Transverse colon (tissue), 4 donors: ENCODE data around the gene SMAD6. TPM values are rescaled to one million over a fixed set of nuclear protein-coding genes. Genes with fewer than 3 reads are reported as not detected.
A peak's percentile ranks its signal among the peaks of the same experiment; 100 is the strongest.

Experiments
- DNase-seq: peaks from one replicate; pipeline ENCODE4 v3.0.0-alpha.2; 2019
- H3K27ac ChIP-seq, 4 donors: fragments of 200-600 bp; sonication (generic); 2 replicates each; pipeline ENCODE4 v1.5.1; 2016 to 2018; ENCODE audit warnings: inconsistent platforms in 4 of 4
- H3K27me3 ChIP-seq: fragments of 200-600 bp; sonication (generic); 2 replicates; pipeline ENCODE4 v1.5.1; 2017; ENCODE audit warnings: inconsistent platforms
- H3K36me3 ChIP-seq, 4 donors: fragments of 200-600 bp; sonication (generic); 2 replicates each; pipeline ENCODE4 v1.5.1; 2017 to 2019; ENCODE audit warnings: inconsistent platforms in 4 of 4
- H3K4me1 ChIP-seq, 4 donors: fragments of 200-600 bp; sonication (generic); 2 replicates each; pipeline ENCODE4 v1.5.1; 2017 to 2020; ENCODE audit warnings: inconsistent platforms in 4 of 4
- H3K4me3 ChIP-seq, 4 donors: fragments of 200-600 bp; sonication (generic); 1 replicate in 1 of 4; 2 replicates in 3 of 4; pipeline versions ENCODE4 v1.5.1 to v1.6.1; 2017 to 2019; ENCODE audit warnings: inconsistent platforms in 4 of 4
- H3K9me3 ChIP-seq, 2 donors: fragments of 200-600 bp; sonication (generic); 2 replicates each; pipeline ENCODE4 v1.5.1; 2017 to 2019; ENCODE audit warnings: inconsistent platforms in 2 of 2
- EP300 ChIP-seq: sonication (generic); formaldehyde crosslinking; IDR thresholded peaks from one replicate; pipeline ENCODE4 v1.6.1; 2017; ENCODE audit warnings: antibody characterized with exemption, low read depth
- POLR2A ChIP-seq: fragments of 450-650 bp; IDR thresholded peaks from one replicate; pipeline ENCODE4 v1.6.1; 2016; ENCODE audit warnings: antibody characterized with exemption, mild to moderate bottlenecking, moderate library complexity
- POLR2AphosphoS5 ChIP-seq, 3 donors: sonication (generic); formaldehyde crosslinking; IDR thresholded peaks; one replicate each; pipeline ENCODE4 v1.6.1; 2016; ENCODE audit warnings: antibody characterized with exemption in 3 of 3
- WGBS, 2 donors: methylation state at CpG; one replicate each; pipeline ENCODE4 v1.1.5; 2018; ENCODE audit warnings: low coverage in 1 of 2; 5-methylcytosine and 5-hydroxymethylcytosine counted together
- in situ Hi-C, 4 donors: fragments of 200-750 bp; cut with MboI; loops; one replicate each; pipeline versions ENCODE4 v1.15.0 to v1.15.1; 2017; ENCODE audit warnings: low sequenced_read_pairs in 3 of 4, low pct_ligation_motif_present in 1 of 4, low pct_unique_long_range_greater_than_20kb in 1 of 4
- intact Hi-C: fragments of 100-400 bp; cut with DNase I; formaldehyde crosslinking; loops from one replicate; pipeline ENCODE4 v1.15.1; 2023; ENCODE audit warnings: low total_unique reads
- total RNA-seq, 4 donors: library from RNA; depleted of rRNA; stranded (reverse); fragments of >200 nt; gene quantifications; one replicate each; pipeline ENCODE4 v1.1.0, GENCODE V29; 2016
- TF ChIP-seq, protein P1 (sequence below), 5 experiments: fragments of 200-600 bp in 3 of 5; fragments of 450-650 bp in 2 of 5; sonication (generic) in 3 of 5; IDR thresholded peaks; 1 replicate in 2 of 5; 2 replicates in 3 of 5; pipeline ENCODE4 v1.5.1; 2016 to 2017; ENCODE audit warnings: antibody characterized with exemption in 5 of 5, inconsistent platforms in 3 of 5, mild to moderate bottlenecking in 2 of 5, moderate library complexity in 1 of 5

The SMAD6 gene
- total RNA-seq, 4 donors from 2014 or later: 6.7 to 214 (median 9.3) TPM

GRCh38 chr15:66721501-66721937, 19.5 kb downstream of the SMAD6 start:
- in situ Hi-C loops (no loop called here), intact Hi-C loops (no loop called here)
- Histone ChIP-seq H3K27me3 (no peaks in the 10 kb centered on the region), H3K4me3 (no peak overlapping the region), H3K27ac (no peak overlapping the region), H3K4me1 (peaks cover 0 to 10% (median 7%) of the 10 kb centered on the region in 4 donors), H3K36me3 (no peaks in the 10 kb centered on the region), H3K9me3 (no peaks in the 10 kb centered on the region)
- no peak for DNase-seq
- TF ChIP-seq EP300: no peak
- TF ChIP-seq, protein P1, sequence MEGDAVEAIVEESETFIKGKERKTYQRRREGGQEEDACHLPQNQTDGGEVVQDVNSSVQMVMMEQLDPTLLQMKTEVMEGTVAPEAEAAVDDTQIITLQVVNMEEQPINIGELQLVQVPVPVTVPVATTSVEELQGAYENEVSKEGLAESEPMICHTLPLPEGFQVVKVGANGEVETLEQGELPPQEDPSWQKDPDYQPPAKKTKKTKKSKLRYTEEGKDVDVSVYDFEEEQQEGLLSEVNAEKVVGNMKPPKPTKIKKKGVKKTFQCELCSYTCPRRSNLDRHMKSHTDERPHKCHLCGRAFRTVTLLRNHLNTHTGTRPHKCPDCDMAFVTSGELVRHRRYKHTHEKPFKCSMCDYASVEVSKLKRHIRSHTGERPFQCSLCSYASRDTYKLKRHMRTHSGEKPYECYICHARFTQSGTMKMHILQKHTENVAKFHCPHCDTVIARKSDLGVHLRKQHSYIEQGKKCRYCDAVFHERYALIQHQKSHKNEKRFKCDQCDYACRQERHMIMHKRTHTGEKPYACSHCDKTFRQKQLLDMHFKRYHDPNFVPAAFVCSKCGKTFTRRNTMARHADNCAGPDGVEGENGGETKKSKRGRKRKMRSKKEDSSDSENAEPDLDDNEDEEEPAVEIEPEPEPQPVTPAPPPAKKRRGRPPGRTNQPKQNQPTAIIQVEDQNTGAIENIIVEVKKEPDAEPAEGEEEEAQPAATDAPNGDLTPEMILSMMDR (IDR thresholded peaks at IDR 0.05): no peak
- TF ChIP-seq POLR2A: no peak
- TF ChIP-seq POLR2AphosphoS5 (IDR thresholded peaks at IDR 0.05): no peak
- 79 to 87% methylated on average over 3 to 4 of the region's 4 CpGs for WGBS, 2 donors

- Histone ChIP-seq H3K9me3 (no peaks in the 10 kb centered on the region), H3K27ac (no peak overlapping the region), H3K36me3 (no peaks in the 10 kb centered on the region), H3K4me3 (no peak overlapping the region), H3K4me1 (peaks cover 0 to 10% (median 7%) of the 10 kb centered on the region in 4 donors), H3K27me3 (no peaks in the 10 kb centered on the region)
- intact Hi-C loops: no loop called here
- TF ChIP-seq POLR2A (no peak), POLR2AphosphoS5 (IDR thresholded peaks at IDR 0.05) (no peak), EP300 (no peak)
- TF ChIP-seq, protein P1 (IDR thresholded peaks at IDR 0.05): no peak
- in situ Hi-C loops: no loop called here
- no peak for DNase-seq
- WGBS, 2 donors: 82 to 89% methylated on average over 6 of the region's 6 CpGs
Measured at GRCh38 chr15:66721954-66722353, 19.9 kb downstream of the SMAD6 start.

DNA sequence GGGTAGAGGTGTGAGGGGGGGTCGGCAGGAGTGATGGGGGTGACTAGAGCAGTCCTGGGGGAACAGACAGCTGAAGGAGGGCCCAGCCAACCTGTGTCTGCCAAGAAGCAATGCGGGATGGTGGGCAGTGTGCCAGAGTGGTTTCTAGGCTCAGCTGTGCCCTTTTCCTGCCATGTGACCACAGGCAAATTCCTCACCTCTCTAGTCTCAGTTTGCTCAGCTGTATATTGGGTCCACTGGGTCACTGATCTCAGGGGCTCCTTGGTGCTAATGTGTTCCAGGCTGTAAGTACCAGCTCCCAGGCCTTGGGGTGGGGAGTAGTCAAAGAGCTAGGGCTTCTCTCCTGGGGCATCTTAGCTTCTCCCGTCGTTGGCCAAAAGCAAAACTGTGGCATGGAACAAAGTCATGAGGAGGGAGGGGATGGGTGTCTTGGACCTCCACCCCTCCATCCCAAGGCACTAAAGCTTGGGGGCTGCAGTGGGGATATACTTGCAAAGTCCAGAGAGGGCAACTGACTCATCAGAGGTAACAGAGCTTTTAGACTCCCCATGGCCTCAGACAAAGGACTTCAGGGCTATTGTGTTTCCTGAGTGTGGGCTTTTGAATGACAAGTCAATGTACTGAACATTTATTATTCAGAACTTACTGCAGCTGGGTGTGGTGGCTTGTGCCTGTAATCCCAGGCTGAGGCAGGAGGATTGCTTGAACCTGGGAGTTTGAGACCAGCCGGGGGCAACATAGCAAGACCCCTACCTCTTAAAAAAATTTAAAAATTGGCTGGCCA, 20.9 kb downstream of the SMAD6 start:
- TF ChIP-seq, protein P1 (IDR thresholded peaks at IDR 0.05): no peak
- TF ChIP-seq POLR2AphosphoS5 (IDR thresholded peaks at IDR 0.05): no peak
- no peak for TF ChIP-seq POLR2A
- TF ChIP-seq EP300: no peak
- in situ Hi-C loops: no loop called here
- intact Hi-C loops: no loop called here
- Histone ChIP-seq H3K4me3 (no peak overlapping the region), H3K27me3 (no peaks in the 10 kb centered on the region), H3K9me3 (no peaks in the 10 kb centered on the region), H3K36me3 (no peaks in the 10 kb centered on the region), H3K27ac (no peak overlapping the region), H3K4me1 (peaks cover 0 to 10% (median 7%) of the 10 kb centered on the region in 4 donors)
- WGBS, 2 donors: 66% methylated on average over 3 to 5 of the region's 5 CpGs
- DNase-seq: no peak

DNA sequence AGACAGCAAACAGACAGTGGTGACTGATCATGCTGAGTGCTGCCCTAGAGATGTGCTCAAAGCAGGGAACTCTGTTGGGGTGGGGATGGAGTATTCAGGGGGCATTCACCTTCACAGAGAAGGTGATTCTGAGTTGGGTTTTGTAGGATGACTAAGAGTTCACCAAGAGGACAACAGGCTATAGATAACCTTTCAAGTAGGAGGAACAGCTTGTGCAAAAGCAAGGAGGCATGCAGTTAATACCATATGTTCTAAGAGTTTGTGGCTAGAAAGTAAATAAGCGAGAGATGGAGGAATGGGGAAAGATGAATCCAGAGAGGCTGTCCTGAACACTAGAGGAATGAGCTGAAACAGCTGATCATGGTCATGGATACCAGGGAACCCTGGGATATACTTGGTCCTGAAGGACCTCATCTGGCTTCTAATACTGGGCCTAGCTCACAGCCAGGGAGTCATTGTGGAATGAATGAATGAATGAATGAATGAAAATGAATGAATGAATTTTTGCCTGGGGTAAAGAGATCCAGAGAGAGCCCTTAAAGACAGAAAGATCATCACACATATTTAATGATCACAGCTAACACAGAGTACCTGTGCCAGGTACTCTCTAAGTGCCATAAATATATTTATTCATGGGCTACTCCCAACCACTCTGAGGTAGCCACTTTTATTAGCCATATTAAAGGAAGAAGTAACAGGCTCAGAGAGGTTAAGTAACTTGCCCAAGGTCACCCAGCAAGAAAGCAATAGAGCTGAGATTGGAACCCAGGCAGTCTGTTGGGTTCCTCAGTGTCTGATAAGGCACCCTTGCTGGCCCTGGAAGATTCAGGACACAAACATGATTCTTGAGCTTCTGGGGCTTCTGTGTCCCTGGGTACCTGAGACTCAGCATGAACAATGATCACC, 22.0 kb downstream of the SMAD6 start:
- Histone ChIP-seq H3K4me1 (peaks cover 0 to 12% (median 11%) of the 10 kb centered on the region in 4 donors), H3K36me3 (no peaks in the 10 kb centered on the region), H3K4me3 (no peak overlapping the region), H3K9me3 (no peaks in the 10 kb centered on the region), H3K27me3 (no peaks in the 10 kb centered on the region), H3K27ac (peak overlapping the region in 1 of 4 donors; percentile 36)
- intact Hi-C loops: no loop called here
- no peak for TF ChIP-seq POLR2AphosphoS5 (IDR thresholded peaks at IDR 0.05)
- TF ChIP-seq, protein P1 (IDR thresholded peaks at IDR 0.05): no peak
- no peak for TF ChIP-seq POLR2A
- TF ChIP-seq EP300: no peak
- 90 to 100% methylated on average over 1 of the region's 1 CpG for WGBS, 2 donors
- in situ Hi-C loops: no loop called here
- no peak for DNase-seq
